Kidney capillary endothelial cell (primary cell): Measurements from ENCODE around the gene NEK6.

ENCODE experiments used
- DNase-seq: peaks from one replicate; pipeline ENCODE4 v3.0.0-alpha.2; 2018; ENCODE audit warnings: low spot score

Gene NEK6

DNA sequence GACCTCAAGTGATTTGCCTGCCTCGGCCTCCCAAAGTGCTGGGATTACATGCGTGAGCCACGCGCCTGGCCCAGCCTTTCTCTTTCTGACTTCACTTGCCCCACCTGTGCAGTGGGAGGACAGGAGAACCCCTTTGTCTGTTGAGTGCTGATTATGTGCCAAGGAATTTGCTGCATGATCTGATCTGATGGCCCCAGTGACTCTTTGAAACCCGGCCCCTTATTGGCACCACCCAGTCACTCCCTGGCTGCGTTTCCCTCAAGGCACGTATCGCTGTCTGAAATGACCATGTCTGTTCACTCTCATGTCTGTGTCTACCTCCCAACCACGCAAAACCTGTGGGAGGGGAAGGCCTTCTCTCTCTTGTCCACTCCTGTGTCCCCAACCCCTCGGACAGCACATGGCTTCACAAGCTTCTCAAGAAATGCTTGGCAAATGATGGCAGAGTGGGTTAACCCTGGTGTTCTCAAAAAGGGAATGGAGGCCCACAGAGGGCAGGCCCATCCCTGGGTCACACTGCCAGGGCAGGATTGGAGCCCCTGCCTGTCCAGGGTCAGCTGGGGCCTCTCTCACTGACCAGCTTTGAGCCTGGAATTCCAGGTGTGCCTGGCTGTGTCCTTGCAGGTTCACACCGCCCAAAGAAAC, 21.9 kb downstream of the NEK6 start:
- DNase-seq, result no peak

- no peak for DNase-seq
Measured at GRCh38 chr9:124280176-124280691, 22.5 kb downstream of the NEK6 start.

DNA sequence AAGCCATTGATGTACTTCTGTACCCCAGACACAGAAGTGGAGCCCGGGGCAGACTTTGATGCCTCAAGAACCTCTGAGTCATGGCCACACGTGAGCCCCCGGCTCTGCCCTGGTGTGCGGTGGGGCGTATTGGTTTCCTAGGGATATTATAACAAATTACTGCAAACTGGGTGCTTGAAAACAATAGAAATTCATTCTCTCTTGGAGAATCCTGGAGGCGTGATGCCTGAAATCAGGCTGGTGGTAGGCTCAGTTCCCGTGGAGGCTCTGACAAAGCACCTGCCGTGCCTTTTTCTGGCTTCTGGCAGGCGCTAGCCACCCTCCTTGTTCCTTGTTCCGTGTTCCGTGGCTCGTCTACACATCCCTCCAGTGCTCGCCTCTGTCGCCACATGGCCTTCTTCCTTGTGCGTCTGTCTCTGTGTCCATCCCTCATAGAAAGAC, 24.2 kb downstream of the NEK6 start:
- no peak for DNase-seq

GRCh38 chr9:124282442-124283227, 24.9 kb downstream of the NEK6 start:
- no peak for DNase-seq

DNA sequence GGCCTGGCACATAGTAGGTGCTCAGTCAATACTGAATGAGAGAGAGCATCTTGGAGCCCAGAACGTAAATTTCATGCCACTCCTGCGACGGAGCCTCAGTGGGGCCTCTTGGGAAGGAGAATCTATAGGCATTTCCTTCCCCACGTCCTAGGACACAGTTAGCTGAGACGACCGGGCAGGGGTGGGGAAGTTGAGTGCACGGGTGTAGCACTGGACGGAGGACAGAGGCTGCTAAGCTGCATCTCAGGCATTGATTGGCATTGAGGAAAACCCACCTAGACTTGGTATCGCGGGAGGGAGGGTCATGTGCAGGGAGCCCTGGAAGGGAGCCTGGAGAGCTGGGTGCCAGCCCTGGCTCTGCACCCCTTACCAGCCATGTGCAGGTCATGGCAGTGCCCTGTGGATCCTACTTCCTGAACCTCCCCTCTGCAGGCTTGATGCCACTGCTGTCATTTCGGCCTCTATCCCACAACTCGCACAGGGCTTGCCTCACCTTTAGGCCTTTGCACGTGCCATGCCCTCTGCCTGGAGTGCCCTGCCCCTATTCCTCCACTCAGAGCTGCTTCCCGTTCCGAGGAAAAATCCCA, 25.6 kb downstream of the NEK6 start:
- no peak for DNase-seq

DNA sequence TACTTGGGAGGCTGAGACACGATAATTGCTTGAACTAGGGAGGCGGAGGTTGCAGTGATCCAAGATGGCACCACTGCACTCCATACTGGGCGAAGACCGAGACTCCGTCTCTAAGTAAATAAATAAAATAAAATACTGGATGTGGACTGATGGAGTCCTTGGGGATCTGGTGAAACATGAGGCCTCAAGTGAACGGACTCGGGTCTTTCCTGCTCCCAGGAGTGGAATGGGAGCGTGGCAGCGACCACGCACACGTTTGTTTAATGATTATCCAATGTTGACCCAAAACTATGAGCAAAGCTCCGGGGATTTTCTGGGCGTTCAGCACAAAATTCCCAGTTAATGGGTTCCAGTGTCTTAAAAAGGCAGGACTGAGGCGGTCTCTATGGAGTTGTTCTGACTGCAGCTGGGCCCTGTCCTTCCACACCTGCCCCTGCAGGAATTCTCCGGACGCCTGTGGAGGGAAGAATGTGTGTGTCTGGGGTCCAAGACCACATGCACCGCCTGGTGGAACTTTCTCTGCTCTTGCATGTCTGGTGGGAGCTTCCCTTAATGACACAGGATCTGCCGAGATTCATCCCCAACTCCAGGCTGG, 26.6 kb downstream of the NEK6 start:
- DNase-seq, result no peak

DNA sequence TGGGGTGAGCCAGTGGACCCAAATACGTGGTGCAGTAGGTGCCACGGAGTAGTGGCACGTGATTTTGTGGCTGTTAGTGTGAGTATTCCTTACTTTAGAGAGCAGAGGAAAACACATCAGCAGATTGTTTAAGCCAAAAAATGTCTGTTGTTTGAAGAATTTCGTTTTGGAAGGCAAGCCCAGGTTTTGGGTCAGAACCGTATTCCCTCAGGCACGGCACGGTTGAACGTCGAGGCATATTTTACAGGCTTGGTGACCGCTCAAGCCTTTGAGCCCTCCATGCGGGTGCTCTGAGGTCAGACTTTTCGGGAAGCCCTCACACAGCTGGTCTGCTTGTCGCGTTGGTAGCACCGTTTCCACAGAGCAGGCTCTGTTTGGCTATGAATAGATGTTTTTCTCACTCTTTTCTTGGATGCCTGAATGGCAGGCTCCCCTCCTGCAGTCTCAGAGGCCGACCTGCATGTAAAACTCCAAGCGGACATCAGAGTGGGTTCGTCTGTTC, 27.2 kb downstream of the NEK6 start:
- no peak for DNase-seq

DNA sequence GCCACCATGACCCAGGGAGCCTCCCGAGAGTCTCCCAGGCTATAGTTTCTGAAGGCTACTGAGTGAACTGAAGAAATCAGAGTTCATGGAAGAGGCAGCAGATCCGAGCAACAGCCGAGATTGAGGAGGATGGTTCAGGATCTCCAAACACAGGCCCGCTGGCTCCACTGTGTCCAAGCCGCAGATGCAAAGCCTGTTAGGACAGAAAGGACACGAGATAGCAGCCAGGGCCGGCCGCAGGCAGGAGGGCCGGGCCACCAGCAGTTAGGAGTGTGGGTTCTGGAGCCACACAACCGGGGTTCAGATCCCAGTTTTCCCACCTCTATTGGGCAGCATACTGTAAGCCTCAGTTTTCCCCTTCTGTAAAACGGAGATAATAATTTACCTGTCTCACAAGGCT, 27.7 kb downstream of the NEK6 start:
- DNase-seq, result no peak

DNA sequence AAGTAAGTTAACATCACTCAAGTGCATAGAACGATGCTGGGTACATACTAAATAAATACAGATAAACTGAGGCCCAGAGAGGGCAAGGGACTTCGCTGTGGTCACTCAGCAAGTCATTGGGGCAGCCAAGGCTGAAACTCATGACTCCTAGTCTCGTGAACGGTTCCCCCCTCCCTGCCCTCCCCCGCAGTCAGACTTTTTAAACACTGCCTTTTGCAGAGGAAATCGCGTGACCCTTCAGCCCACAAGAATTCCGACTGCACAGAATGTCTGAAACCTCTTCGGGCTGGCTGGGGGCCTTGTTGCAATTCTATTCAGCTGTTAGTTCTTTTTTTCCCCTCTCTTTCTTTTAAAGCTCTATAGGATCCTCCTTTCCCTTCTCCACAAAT, 28.1 kb downstream of the NEK6 start:
- DNase-seq, result peak; percentile 70

- DNase-seq, result no peak
Measured at GRCh38 chr9:124286292-124286931, 28.7 kb downstream of the NEK6 start.

DNA sequence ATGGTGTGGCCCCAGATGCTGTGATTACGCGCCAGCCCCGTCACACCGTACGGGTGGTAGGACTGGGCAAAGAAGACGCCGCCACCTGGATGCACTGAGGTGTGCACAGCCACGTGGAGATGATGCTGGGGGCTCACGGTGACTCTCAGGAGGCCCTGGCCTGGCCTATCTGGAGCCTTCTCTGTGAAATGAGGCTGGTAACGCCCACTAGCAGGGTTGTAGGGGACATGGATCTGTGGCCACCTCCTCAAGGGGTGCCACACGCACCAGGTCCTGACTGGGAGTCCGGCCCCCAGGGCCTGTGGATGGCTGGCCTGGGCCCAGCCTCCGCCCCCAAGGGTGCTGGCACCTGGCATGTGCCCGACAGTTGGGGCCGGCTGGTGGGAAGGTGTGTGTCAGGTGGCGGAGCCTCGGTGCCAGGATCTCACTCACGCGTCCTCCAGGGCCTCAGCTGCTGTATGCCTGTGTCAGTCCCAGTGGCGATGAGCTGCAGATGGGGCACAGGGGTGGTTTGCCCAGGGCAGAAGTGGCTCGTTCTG, 32.4 kb downstream of the NEK6 start:
- no peak for DNase-seq

GRCh38 chr9:124290743-124291554, 33.2 kb downstream of the NEK6 start:
- peak; percentile 52 for DNase-seq

DNA sequence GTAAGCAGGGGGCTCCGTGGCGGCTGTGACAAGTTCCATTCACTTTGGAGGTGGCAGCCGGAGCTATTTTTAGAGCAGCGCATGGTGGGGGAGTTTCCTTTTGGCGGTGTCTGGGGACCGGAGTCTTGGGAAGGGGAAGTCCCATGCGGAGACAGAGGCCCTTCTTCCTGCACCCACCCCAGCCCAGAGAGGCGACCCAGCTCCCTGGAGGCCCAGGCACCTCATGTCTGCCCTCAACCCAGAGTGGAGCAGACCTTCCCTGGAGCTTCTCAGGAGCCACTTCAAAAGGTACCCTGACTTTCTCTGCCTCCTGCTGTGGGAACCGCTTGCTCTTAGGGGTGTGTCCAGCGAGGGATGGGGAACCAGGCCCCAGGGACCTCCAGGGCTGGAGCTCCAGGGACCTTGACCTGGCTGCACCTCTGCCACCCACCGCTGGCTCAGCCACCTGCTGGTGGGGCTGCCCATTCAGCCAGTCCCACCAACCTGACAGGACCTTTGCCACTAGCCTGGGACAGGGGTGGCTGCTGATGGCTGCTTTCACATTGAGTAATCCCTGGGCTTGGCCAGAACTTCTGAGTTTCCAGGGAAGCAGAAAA, 34.1 kb downstream of the NEK6 start:
- peak; percentile 56 for DNase-seq

DNA sequence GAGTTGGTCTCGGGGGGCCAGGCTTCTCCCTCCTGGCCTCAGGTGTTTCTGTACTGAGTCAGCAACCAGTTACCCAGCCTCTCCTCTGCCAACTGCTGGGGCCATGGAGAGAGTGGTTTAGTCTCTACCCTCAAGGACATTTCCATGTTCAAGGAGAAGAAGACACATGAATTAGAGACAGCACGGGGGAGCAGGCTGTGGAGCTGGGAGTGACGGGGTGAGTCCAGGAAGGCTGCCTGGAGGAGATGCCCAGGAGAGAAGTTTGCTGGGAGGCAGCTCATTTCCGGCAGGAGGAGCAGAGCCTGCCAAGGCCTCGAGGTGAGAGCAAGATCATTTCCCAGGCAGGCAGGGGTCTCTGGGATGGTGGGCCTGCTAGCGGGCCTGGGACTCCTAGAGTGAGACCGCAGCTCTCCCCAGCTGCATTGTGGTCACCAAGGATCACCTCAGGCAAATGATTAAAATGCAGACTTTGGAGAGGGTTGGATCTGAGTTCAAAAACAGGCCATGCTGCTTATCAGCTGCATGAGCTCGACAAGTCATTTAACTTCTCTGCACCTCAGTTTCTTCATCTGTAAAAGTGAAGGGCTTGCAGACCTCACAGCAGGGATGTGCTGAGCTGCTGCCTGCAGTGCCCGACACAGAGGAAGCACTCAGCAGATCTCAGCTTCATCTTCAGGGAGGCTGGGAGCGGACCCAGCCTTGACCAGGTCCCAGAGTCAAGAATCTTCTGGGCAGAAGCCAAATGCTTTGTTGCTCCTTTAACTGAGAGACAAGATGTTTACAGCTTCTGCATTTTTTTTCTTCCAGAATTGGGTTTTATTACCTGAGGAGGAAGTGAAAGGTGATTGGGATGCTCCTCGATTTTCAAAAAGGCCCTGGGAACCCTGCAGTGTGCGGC, 35.2 kb downstream of the NEK6 start:
- DNase-seq, result no peak

DNA sequence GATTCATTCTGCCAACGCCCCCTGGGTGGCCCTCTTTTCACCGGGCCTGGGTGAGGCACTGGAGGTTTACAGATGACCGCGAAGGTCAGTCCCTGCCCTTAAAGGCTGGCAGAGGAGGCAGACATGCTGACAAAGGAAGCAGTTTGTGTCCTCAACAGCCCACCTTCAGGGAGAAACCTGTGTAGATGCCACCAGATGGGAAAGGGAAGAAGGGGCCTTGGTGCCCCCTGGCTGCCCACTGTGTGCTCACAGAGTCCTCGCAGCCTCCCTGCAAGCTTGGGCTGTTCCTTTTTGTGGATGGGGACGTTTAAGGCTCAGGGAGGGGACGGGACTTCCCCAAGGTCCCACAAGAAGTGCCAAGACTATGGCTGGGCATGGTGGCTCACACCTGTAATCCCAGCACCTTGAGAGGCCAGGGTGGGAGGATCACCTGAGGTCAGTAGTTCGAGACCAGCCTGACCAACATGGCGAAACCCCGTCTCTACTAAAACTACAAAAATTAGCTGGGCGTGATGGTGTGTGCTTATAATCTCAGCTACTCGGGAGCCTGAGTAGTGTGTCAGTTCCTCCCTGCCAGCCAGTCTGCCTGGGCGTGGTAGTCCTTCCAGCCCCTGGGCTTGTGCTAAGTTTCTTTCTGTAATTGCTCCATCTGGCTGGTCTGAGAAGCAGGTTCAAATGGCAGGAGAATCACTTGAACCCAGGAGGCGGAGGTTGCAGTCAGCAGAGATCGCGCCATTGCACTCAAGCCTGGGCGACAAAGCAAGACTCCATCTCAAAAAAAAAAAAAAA, 36.2 kb downstream of the NEK6 start:
- peak; percentile 56 for DNase-seq

DNA sequence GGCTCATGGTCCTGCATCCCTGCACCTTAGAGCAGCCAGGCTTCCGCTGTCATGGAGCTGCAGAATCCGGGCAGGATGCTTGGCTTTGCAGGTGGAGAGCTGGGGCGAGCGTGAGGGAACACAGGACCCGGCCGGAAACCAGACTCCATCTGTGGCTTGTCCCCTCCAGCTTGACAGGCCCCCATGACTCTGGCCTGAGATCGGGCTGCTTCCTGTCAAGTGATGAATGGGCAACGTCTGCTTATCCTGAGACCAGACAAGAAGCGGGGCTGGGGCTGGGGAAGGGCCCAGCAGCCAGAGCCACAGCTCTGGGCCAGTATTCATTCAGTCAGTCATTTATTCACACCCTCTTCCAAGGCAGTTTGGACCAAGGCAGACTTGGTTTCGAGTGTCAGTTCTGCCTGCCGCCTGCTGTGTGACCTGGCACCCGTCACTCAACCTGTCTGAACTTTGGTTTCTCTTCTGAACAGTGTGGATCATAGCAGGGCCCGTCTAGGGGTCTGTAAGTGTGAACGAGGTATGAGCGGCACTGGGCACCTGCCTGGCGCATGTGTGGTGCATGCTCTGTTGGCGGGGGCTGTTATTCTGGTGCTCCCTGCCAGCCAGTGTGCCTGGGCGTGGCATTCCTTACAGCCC, 37.5 kb downstream of the NEK6 start:
- peak; percentile 76 for DNase-seq

- no peak for DNase-seq
Measured at GRCh38 chr9:124296094-124296493, 38.3 kb downstream of the NEK6 start.
